HepG2 (cell line): ENCODE data around the gene HNRNPUL2. TPM values are rescaled to one million over a fixed set of nuclear protein-coding genes. Genes with fewer than 3 reads are reported as not detected.
A peak's percentile ranks its signal among the peaks of the same experiment; 100 is the strongest.

Source experiments
- DPF2 ChIP-seq: sonication (generic); formaldehyde crosslinking; IDR thresholded peaks from 2 replicates; pipeline ENCODE4 v1.4.0; 2020; ENCODE audit warnings: mild to moderate bottlenecking, low read depth, missing genetic modification reagents, borderline replicate concordance
- GABPB1 ChIP-seq: IDR thresholded peaks from 2 replicates; pipeline ENCODE4 v1.6.1; 2016; ENCODE audit warnings: mild to moderate bottlenecking, missing genetic modification reagents, moderate library complexity, missing compliant biosample characterization
- GATAD1 ChIP-seq: IDR thresholded peaks from 2 replicates; pipeline ENCODE4 v1.6.1; 2016; ENCODE audit warnings: missing genetic modification reagents, missing compliant biosample characterization
- GTF2F1 ChIP-seq: fragments of 150-350 bp; IDR thresholded peaks from 2 replicates; pipeline ENCODE4 v1.6.1; 2014; ENCODE audit warnings: low read length
- HMG20B ChIP-seq: conservative IDR thresholded peaks from 2 replicates; pipeline ENCODE4 v1.6.1; 2016; ENCODE audit warnings: missing genetic modification reagents, missing compliant biosample characterization
- HOXD1 ChIP-seq: sonication (generic); formaldehyde crosslinking; IDR thresholded peaks from 2 replicates; pipeline ENCODE4 v1.5.0; 2020; ENCODE audit warnings: missing genetic modification reagents
- KDM2A ChIP-seq: sonication (generic); formaldehyde crosslinking; IDR thresholded peaks from 2 replicates; pipeline ENCODE4 v1.4.0; 2020; ENCODE audit warnings: low read depth, missing genetic modification reagents, borderline replicate concordance
- MEIS2 ChIP-seq: sonication (generic); formaldehyde crosslinking; IDR thresholded peaks from 2 replicates; pipeline ENCODE4 v1.9.0; 2021; ENCODE audit warnings: mild to moderate bottlenecking, missing genetic modification reagents
- MYC ChIP-seq: sonication (generic); formaldehyde crosslinking; IDR thresholded peaks from 2 replicates; pipeline ENCODE4 v1.9.0; 2021; ENCODE audit warnings: missing genetic modification reagents, borderline replicate concordance
- NCOR1 ChIP-seq: fragments of 200-600 bp; sonication (generic); IDR thresholded peaks from 2 replicates; pipeline ENCODE4 v1.7.0; 2017; ENCODE audit warnings: antibody characterized with exemption, low read length, borderline replicate concordance
- NFYC ChIP-seq: IDR thresholded peaks from 2 replicates; pipeline ENCODE4 v1.6.1; 2016; ENCODE audit warnings: missing genetic modification reagents, missing compliant biosample characterization
- NR2F6 ChIP-seq, 2 experiments: IDR thresholded peaks; 2 replicates each; pipeline ENCODE4 v1.6.1; 2016; ENCODE audit warnings: antibody characterized with exemption in 1 of 2, mild to moderate bottlenecking in 1 of 2
- PHF20 ChIP-seq: sonication (generic); formaldehyde crosslinking; IDR thresholded peaks from 2 replicates; pipeline ENCODE4 v1.5.0; 2020; ENCODE audit warnings: mild to moderate bottlenecking, missing genetic modification reagents
- POLR2A ChIP-seq, 2 experiments: IDR thresholded peaks; 2 replicates each; pipeline ENCODE4 v1.6.1; 2011; ENCODE audit warnings: low read depth in 2 of 2, low read length in 2 of 2, mild to moderate bottlenecking in 1 of 2, moderate library complexity in 1 of 2; ENCODE audit not compliant: insufficient read depth in 1 of 2
- RARA ChIP-seq: IDR thresholded peaks from 2 replicates; pipeline ENCODE4 v1.6.1; 2016; ENCODE audit warnings: missing genetic modification reagents, missing compliant biosample characterization
- SMARCC2 ChIP-seq: fragments of 450-650 bp; IDR thresholded peaks from 2 replicates; pipeline ENCODE4 v1.6.1; 2017; ENCODE audit warnings: antibody characterized with exemption, mild to moderate bottlenecking
- SRSF1 ChIP-seq: fragments of 200-400 bp; formaldehyde crosslinking; optimal IDR thresholded peaks from 2 replicates; pipeline ENCODE3; 2017; ENCODE audit warnings: mild to moderate bottlenecking, low read depth, low read length, moderate library complexity
- SSRP1 ChIP-seq: IDR thresholded peaks from 2 replicates; pipeline ENCODE4 v1.6.1; 2016; ENCODE audit warnings: control low read depth
- TGIF2 ChIP-seq: IDR thresholded peaks from 2 replicates; pipeline ENCODE4 v1.6.1; 2016; ENCODE audit warnings: control low read depth, missing compliant biosample characterization
- ZBTB49 ChIP-seq: sonication (generic); formaldehyde crosslinking; IDR thresholded peaks from 2 replicates; pipeline ENCODE4 v1.4.0; 2020; ENCODE audit warnings: missing genetic modification reagents, borderline replicate concordance
- ZFP90 ChIP-seq: sonication (generic); formaldehyde crosslinking; IDR thresholded peaks from 2 replicates; pipeline ENCODE4 v1.8.0; 2022; ENCODE audit warnings: missing genetic modification reagents, mild to moderate bottlenecking, inconsistent platforms, borderline replicate concordance
- ZNF556 ChIP-seq: sonication (generic); formaldehyde crosslinking; IDR thresholded peaks from 2 replicates; pipeline ENCODE4 v1.4.0; 2020; ENCODE audit warnings: mild to moderate bottlenecking, missing genetic modification reagents, borderline replicate concordance
- ZNF704 ChIP-seq: sonication (generic); formaldehyde crosslinking; IDR thresholded peaks from 2 replicates; pipeline ENCODE4 v1.8.1; 2023; ENCODE audit warnings: mild to moderate bottlenecking, inconsistent platforms, moderate library complexity, missing genetic modification reagents, borderline replicate concordance
- polyA plus RNA-seq, 8 experiments: library from polyadenylated mRNA; depleted of rRNA in 3 of 8; stranded (reverse) in 7 of 8; unstranded in 1 of 8; fragments of >200 nt; fragmentation: Illumina TruSeq in 4 of 8; extraction: Trizol in 4 of 8; gene quantifications; 2 replicates each; pipeline versions ENCODE4 v1.2.1 to v1.2.3, GENCODE V29; 2011 to 2016; ENCODE audit warnings: low read depth in 4 of 8, missing spikeins in 1 of 8, mixed read lengths in 1 of 8; ENCODE audit not compliant: insufficient read depth in 1 of 8
- total RNA-seq, 5 experiments: library from RNA; depleted of rRNA; stranded (reverse); fragments of >200 nt; fragmentation: Illumina TruSeq; extraction: Trizol; gene quantifications; 2 replicates each; pipeline ENCODE4 v1.2.3, GENCODE V29; 2016; ENCODE audit warnings: low read depth in 1 of 5

HNRNPUL2 gene
- total and polyA plus RNA-seq, 2 of the 13 experiments (the other 11 are each of a cell fraction or from before 2014, with no cell fraction given): 8.4 to 9.6 TPM

GRCh38 chr11:62728171-62728988 lies 1.1 kb upstream of the HNRNPUL2 start, which contains the start of gene TTC9C (continued):
- TF ChIP-seq ZBTB49 (CRISPR knock-in tag) (no peak), SSRP1 (CRISPR knock-in tag) (peak; percentile 84; the same call in 1 of the 2 replicates), NFYC (peak; percentile 55; the same call in 1 of the 2 replicates), ZNF704 (CRISPR knock-in tag) (0 out of 2 replicates have a peak, but pooled peaks have one; percentile 53), GABPB1 (CRISPR knock-in tag) (peak; percentile 93), GTF2F1 (no peak), GATAD1 (CRISPR knock-in tag) (peak; percentile 80), KDM2A (peak; percentile 40; the same call in 1 of the 2 replicates), PHF20 (CRISPR knock-in tag) (peak; percentile 87), POLR2A (IDR thresholded peaks at IDR 0.05; ENCODE audit: insufficient read depth in 1 of 2, low read depth in 2 of 2, low read length in 2 of 2) (peak; percentile 63 to 64), SRSF1 (peak; percentile 13), RARA (CRISPR knock-in tag) (no peak), HMG20B (CRISPR knock-in tag) (0 out of 2 replicates have a peak, but pooled peaks have one; percentile 17), TGIF2 (CRISPR knock-in tag) (peak; percentile 16; the same call in 1 of the 2 replicates), MYC (peak; percentile 26; the same call in 1 of the 2 replicates), SMARCC2 (no peak), NR2F6 (IDR thresholded peaks at IDR 0.05) (no peak), NR2F6 (CRISPR knock-in tag; IDR thresholded peaks at IDR 0.05) (no peak), ZNF556 (CRISPR knock-in tag) (no peak; the same call in 1 of the 2 replicates), NCOR1 (peak; percentile 21; the same call in 1 of the 2 replicates), ZFP90 (0 out of 2 replicates have a peak, but pooled peaks have one; percentile 27), DPF2 (no peak), MEIS2 (CRISPR knock-in tag) (peak; percentile 44; the same call in 1 of the 2 replicates), HOXD1 (peak; percentile 52; the same call in 1 of the 2 replicates)
